HG03457 (cell line): Measurements from ENCODE around the gene BHLHE41.

Experiments used
- ATAC-seq: cut with Tn5 transposase; IDR thresholded peaks from one replicate; pipeline ENCODE4 v1.9.1; 2021; ENCODE audit warnings: moderate number of reproducible peaks; ENCODE audit not compliant: unreplicated experiment

The BHLHE41 gene

DNA sequence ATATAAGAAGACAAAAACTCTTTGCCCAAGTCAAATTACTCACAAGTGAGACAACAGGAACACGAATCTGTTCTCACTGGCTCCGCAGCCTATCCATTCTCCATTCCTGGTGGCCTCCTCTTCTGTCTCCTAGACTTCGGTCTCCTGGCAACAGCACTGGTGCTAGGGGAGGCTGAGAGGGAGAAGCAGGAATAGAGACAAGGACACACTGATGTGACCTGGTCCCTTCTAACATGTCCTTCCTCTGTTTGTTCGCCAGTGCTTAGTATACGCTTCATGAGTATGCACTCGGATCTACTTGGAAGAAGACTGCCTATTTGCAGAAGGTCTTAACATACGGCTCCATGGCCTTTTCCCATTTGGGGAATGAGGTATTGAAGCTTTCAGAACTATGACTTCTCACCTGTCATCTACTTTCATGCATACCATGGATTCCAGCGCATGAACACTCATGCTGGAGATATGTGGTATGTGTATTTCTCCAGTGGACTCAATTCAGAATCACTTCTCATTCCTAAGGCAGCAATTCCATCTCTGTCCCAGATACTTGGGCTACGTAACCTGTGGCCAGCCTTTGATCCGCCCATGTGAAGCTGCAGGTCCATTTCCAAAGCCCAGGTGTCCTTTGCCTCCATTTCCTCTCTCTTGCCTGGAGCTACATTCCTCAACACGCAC is 33.9 kb downstream of the BHLHE41 start:
- no peak for ATAC-seq

GRCh38 chr12:26088998-26089397 is 35.8 kb downstream of the BHLHE41 start:
- ATAC-seq: peak; percentile 88

GRCh38 chr12:26086936-26087335 is 37.9 kb downstream of the BHLHE41 start:
- no peak for ATAC-seq

GRCh38 chr12:26080911-26081310 is 43.9 kb downstream of the BHLHE41 start:
- no peak for ATAC-seq

GRCh38 chr12:26077915-26078702 is 46.7 kb downstream of the BHLHE41 start:
- no peak for ATAC-seq
